T-helper 1 cell (primary cell): ENCODE data around the gene CDK4.
"Not testable (repeated sequence)": the region's sequence is repeated elsewhere in the genome, so short reads cannot be mapped to it uniquely, and the experiment has no call there.

Experiments used
- DNase-seq, 5 donors: peaks; one replicate each; pipeline ENCODE4 v3.0.0-alpha.2; 2012 to 2020

The CDK4 gene

GRCh38 chr12:57724003-57724935 lies 27.8 kb downstream of the CDK4 start:
- DNase-seq = no peak

- no peak for DNase-seq
Observed at GRCh38 chr12:57723630-57723962, 28.5 kb downstream of the CDK4 start.

- DNase-seq = no peak
Observed at GRCh38 chr12:57722716-57723629, 29.1 kb downstream of the CDK4 start.

- DNase-seq = not testable (repeated sequence)
Observed at GRCh38 chr12:57721846-57722608, 30.1 kb downstream of the CDK4 start.

- no peak for DNase-seq
Observed at GRCh38 chr12:57720606-57721595, 31.2 kb downstream of the CDK4 start.

GRCh38 chr12:57719777-57720605 lies 32.1 kb downstream of the CDK4 start:
- no peak for DNase-seq

- no peak for DNase-seq
Observed at GRCh38 chr12:57718641-57719528, 33.2 kb downstream of the CDK4 start.

- no peak for DNase-seq
Observed at GRCh38 chr12:57717846-57718640, 34.1 kb downstream of the CDK4 start.

GRCh38 chr12:57717131-57717530 lies 35.0 kb downstream of the CDK4 start:
- no peak for DNase-seq

GRCh38 chr12:57716305-57716704 lies 35.8 kb downstream of the CDK4 start:
- DNase-seq = no peak

GRCh38 chr12:57715786-57716185 lies 36.3 kb downstream of the CDK4 start:
- no peak for DNase-seq

- not testable (repeated sequence) for DNase-seq
Observed at GRCh38 chr12:57715036-57715748, 36.9 kb downstream of the CDK4 start.

GRCh38 chr12:57713209-57713608 lies 38.9 kb downstream of the CDK4 start:
- DNase-seq = no peak

GRCh38 chr12:57712701-57713100 lies 39.4 kb downstream of the CDK4 start:
- no peak for DNase-seq

GRCh38 chr12:57708296-57708695 lies 43.8 kb downstream of the CDK4 start:
- DNase-seq = no peak

GRCh38 chr12:57707250-57707649 lies 44.9 kb downstream of the CDK4 start:
- no peak for DNase-seq

- DNase-seq = no peak
Observed at GRCh38 chr12:57700317-57700716, 51.8 kb downstream of the CDK4 start.

- DNase-seq = no peak
Observed at GRCh38 chr12:57698414-57698813, 53.7 kb downstream of the CDK4 start.
